CD14-positive monocyte (primary cell): Measurements from ENCODE around the gene MRPL54. TPM values are rescaled to one million over a fixed set of nuclear protein-coding genes. Genes with fewer than 3 reads are reported as not detected.

Source experiments
- DNase-seq, 3 donors: peaks; one replicate each; pipeline ENCODE4 v3.0.0-alpha.2; 2011 to 2022
- H2AFZ ChIP-seq: 2 replicates; pipeline ENCODE4 v1.6.0; 2012; ENCODE audit warnings: mild to moderate bottlenecking, low read depth, low read length, inconsistent platforms; ENCODE audit not compliant: insufficient read depth, poor library complexity, severe bottlenecking
- H3K27ac ChIP-seq, 2 donors: 1 replicate in 1 of 2; 2 replicates in 1 of 2; pipeline ENCODE4 v1.5.1; 2012 to 2013; ENCODE audit warnings: low read length in 2 of 2, control low read depth in 1 of 2, inconsistent platforms in 1 of 2, low read depth in 1 of 2, mild to moderate bottlenecking in 1 of 2
- H3K27me3 ChIP-seq, 2 donors: one replicate each; pipeline versions ENCODE4 v1.6.0 to v1.6.1; 2011 to 2013; ENCODE audit warnings: low read length in 2 of 2; ENCODE audit not compliant: control insufficient read depth in 2 of 2, insufficient read depth in 2 of 2
- H3K36me3 ChIP-seq, 2 donors: replicated peaks in 1 of 2; 1 replicate in 1 of 2; 2 replicates in 1 of 2; pipeline versions ENCODE4 v1.5.1 to v1.6.1; 2012 to 2013; ENCODE audit warnings: low read length in 2 of 2, control low read depth in 1 of 2, inconsistent platforms in 1 of 2, mild to moderate bottlenecking in 1 of 2; ENCODE audit not compliant: insufficient read depth in 2 of 2, control insufficient read depth in 1 of 2
- H3K4me1 ChIP-seq, 2 donors: 1 replicate in 1 of 2; 2 replicates in 1 of 2; pipeline versions ENCODE4 v1.5.1 to v1.6.1; 2012 to 2013; ENCODE audit warnings: low read length in 2 of 2, control low read depth in 1 of 2, inconsistent platforms in 1 of 2, mild to moderate bottlenecking in 1 of 2, moderate library complexity in 1 of 2; ENCODE audit not compliant: insufficient read depth in 2 of 2, control insufficient read depth in 1 of 2
- H3K4me2 ChIP-seq: replicated peaks from 2 replicates; pipeline ENCODE3; 2012; ENCODE audit warnings: low read length, moderate library complexity, mild to moderate bottlenecking; ENCODE audit not compliant: poor library complexity, severe bottlenecking; ENCODE audit errors: extremely low read depth
- H3K4me3 ChIP-seq, 3 experiments: fragments of 200-600 bp in 1 of 3; sonication (generic) in 1 of 3; replicated peaks in 1 of 3; 1 replicate in 2 of 3; 2 replicates in 1 of 3; pipeline ENCODE4 v1.5.1; 2011 to 2013; ENCODE audit warnings: low read length in 3 of 3, mild to moderate bottlenecking in 3 of 3, control low read depth in 2 of 3, low read depth in 2 of 3, inconsistent platforms in 1 of 3, moderate library complexity in 1 of 3
- H3K79me2 ChIP-seq: 2 replicates; pipeline ENCODE4 v1.6.0; 2012; ENCODE audit warnings: mild to moderate bottlenecking, control low read depth, inconsistent platforms, low read length, moderate library complexity; ENCODE audit not compliant: insufficient read depth
- H3K9ac ChIP-seq: 2 replicates; pipeline ENCODE4 v1.6.0; 2017; ENCODE audit warnings: low read length, mild to moderate bottlenecking; ENCODE audit not compliant: insufficient read depth, poor library complexity, severe bottlenecking
- H3K9me3 ChIP-seq, 2 donors: replicated peaks in 1 of 2; 1 replicate in 1 of 2; 2 replicates in 1 of 2; pipeline versions ENCODE4 v1.5.1 to v1.6.1; 2012 to 2013; ENCODE audit warnings: low read length in 2 of 2, control low read depth in 1 of 2; ENCODE audit not compliant: control insufficient read depth in 1 of 2, insufficient read depth in 1 of 2
- H4K20me1 ChIP-seq: 2 replicates; pipeline ENCODE4 v1.6.0; 2012; ENCODE audit warnings: mild to moderate bottlenecking, low read length, control low read depth, moderate library complexity; ENCODE audit not compliant: insufficient read depth
- H3K27ac Mint-ChIP-seq, 7 donors: one replicate each; pipeline ENCODE4 v1.8.0; 2020; ENCODE audit warnings: mild to moderate bottlenecking in 7 of 7, mixed read lengths in 7 of 7, moderate library complexity in 6 of 7, inconsistent platforms in 2 of 7
- H3K27me3 Mint-ChIP-seq, 3 donors: one replicate each; pipeline ENCODE4 v1.8.0; 2021 to 2022; ENCODE audit warnings: low read depth in 3 of 3, mild to moderate bottlenecking in 3 of 3, mixed read lengths in 3 of 3, moderate library complexity in 3 of 3, inconsistent platforms in 1 of 3
- H3K36me3 Mint-ChIP-seq, 2 donors: one replicate each; pipeline ENCODE4 v1.8.0; 2020; ENCODE audit warnings: mixed read lengths in 2 of 2, inconsistent platforms in 1 of 2, mild to moderate bottlenecking in 1 of 2
- H3K4me1 Mint-ChIP-seq: one replicate; pipeline ENCODE4 v1.8.0; 2020; ENCODE audit warnings: mild to moderate bottlenecking, mixed read lengths
- H3K4me3 Mint-ChIP-seq, 2 donors: one replicate each; pipeline ENCODE4 v1.8.0; 2020; ENCODE audit warnings: mild to moderate bottlenecking in 2 of 2, mixed read lengths in 2 of 2, moderate library complexity in 1 of 2
- H3K9me3 Mint-ChIP-seq, 7 donors: one replicate each; pipeline ENCODE4 v1.8.0; 2020 to 2022; ENCODE audit warnings: mixed read lengths in 7 of 7, mild to moderate bottlenecking in 6 of 7, moderate library complexity in 6 of 7, inconsistent platforms in 2 of 7
- CTCF ChIP-seq: fragments of 200-600 bp; IDR thresholded peaks from one replicate; pipeline ENCODE4 v1.8.0; 2022; ENCODE audit warnings: antibody characterized with exemption, mild to moderate bottlenecking
- WGBS: methylation state at CpG from one replicate; pipeline ENCODE4 v1.1.5; 2013; ENCODE audit warnings: missing lambda C conversion rate; ENCODE audit not compliant: insufficient coverage; 5-methylcytosine and 5-hydroxymethylcytosine counted together
- intact Hi-C, 2 donors: fragments of 100-400 bp; cut with micrococcal nuclease; formaldehyde crosslinking; loops; one replicate each; pipeline versions ENCODE4 v1.15.0 to v1.15.1; 2023
- polyA plus RNA-seq, 3 donors: library from polyadenylated mRNA; depleted of rRNA in 1 of 3; unstranded in 2 of 3; stranded (reverse) in 1 of 3; fragments of 300-500 nt in 2 of 3; fragments of >200 nt in 1 of 3; fragmentation: Illumina TruSeq in 2 of 3; gene quantifications; 1 replicate in 2 of 3; 2 replicates in 1 of 3; pipeline ENCODE4 v1.2.3, GENCODE V29; 2012 to 2021

Gene MRPL54
- polyA plus RNA-seq, 3 donors, result 39.9 to 133 (median 115) TPM

DNA sequence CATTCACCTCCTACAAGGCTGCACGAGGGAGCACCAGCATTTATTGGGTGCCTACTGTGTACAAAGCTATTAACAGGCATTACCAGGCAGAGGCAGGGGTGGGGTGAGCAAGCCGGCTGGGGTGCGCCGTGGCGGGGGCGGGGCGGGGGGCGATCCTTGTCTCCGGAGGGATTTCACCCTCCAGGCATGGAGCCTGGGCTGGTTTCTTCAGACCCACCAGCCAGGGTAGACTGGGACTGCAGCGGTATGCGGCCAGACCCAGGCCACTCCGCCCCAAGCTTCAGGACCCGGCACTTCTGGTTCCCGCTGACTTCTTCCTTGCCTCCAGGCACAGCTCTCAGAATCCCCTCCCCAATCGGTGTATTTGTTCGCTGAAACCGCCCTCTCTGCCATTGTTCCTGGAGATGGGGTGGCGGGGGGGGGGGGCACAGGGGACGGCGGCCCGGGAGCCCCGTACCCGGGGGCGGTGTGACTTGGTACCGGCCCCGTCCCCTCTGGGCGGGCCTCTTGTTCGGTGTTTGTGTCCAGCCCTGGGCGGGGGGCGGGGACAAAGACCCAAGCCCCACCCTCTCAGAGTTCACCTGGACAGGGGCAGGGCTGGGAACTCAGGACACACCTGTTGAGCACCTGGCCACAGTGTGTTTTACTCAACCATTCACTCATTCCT lies 39.9 kb upstream of the MRPL54 start:
- Histone ChIP-seq H2AFZ (no peak overlapping the region), H3K27ac (no peak overlapping the region), H3K4me3 (no peak overlapping the region), H3K4me2 (no peak overlapping the region), H3K9ac (no peak overlapping the region), H3K79me2 (no peaks in the 10 kb centered on the region), H3K4me1 (peaks cover 5 to 10% of the 10 kb centered on the region in 2 donors), H4K20me1 (no peaks in the 10 kb centered on the region), H3K9me3 (peaks cover 9 to 14% of the 10 kb centered on the region in 2 donors), H3K27me3 (peaks cover 29 to 46% of the 10 kb centered on the region in 2 donors), H3K36me3 (no peaks in the 10 kb centered on the region)
- peaks cover 0 to 14% (median 11%) of the 10 kb centered on the region in 7 donors for H3K9me3 Mint-ChIP-seq
- WGBS, result 16% methylated on average over 20 of the region's 30 CpGs
- peaks cover 3% of the 10 kb centered on the region for H3K4me1 Mint-ChIP-seq
- DNase-seq, result no peak
- peaks cover 46 to 75% (median 54%) of the 10 kb centered on the region in 3 donors for H3K27me3 Mint-ChIP-seq
- H3K4me3 Mint-ChIP-seq, result peak overlapping the region in 1 of 2 donors; percentile 76
- peaks cover 2 to 3% of the 10 kb centered on the region in 2 donors for H3K36me3 Mint-ChIP-seq
- TF ChIP-seq CTCF, result no peak
- H3K27ac Mint-ChIP-seq, result no peak overlapping the region
- intact Hi-C loops, result no loop called here

GRCh38 chr19:3723110-3723488 lies 39.4 kb upstream of the MRPL54 start:
- Histone ChIP-seq H3K4me2 (no peak overlapping the region), H2AFZ (no peak overlapping the region), H3K27ac (no peak overlapping the region), H3K79me2 (no peaks in the 10 kb centered on the region), H4K20me1 (no peaks in the 10 kb centered on the region), H3K9ac (no peak overlapping the region), H3K36me3 (no peaks in the 10 kb centered on the region), H3K4me3 (no peak overlapping the region), H3K9me3 (peaks cover 9 to 14% of the 10 kb centered on the region in 2 donors), H3K27me3 (peaks cover 29 to 46% of the 10 kb centered on the region in 2 donors), H3K4me1 (peaks cover 5 to 10% of the 10 kb centered on the region in 2 donors)
- Mint-ChIP-seq H3K9me3 (peaks cover 0 to 14% (median 11%) of the 10 kb centered on the region in 7 donors), H3K4me3 (peak overlapping the region in 1 of 2 donors; percentile 63), H3K27me3 (peaks cover 46 to 75% (median 51%) of the 10 kb centered on the region in 3 donors), H3K4me1 (peaks cover 3% of the 10 kb centered on the region), H3K36me3 (peaks cover 2 to 3% of the 10 kb centered on the region in 2 donors), H3K27ac (no peak overlapping the region)
- intact Hi-C loops, result no loop called here
- TF ChIP-seq CTCF, result no peak
- DNase-seq, result no peak
- no CpG with 5 or more reads among the region's 5 CpGs for WGBS
